Fibroblast of the aortic adventitia (primary cell): ENCODE results near the gene MARCHF10. TPM values are rescaled to one million over a fixed set of nuclear protein-coding genes. Genes with fewer than 3 reads are reported as not detected.

Source experiments
- DNase-seq: peaks from one replicate; pipeline ENCODE4 v3.0.0-alpha.2; 2010; ENCODE audit warnings: low read depth
- H3K4me3 ChIP-seq: 2 replicates; pipeline ENCODE4 v1.5.1; 2011; ENCODE audit warnings: low read depth, mild to moderate bottlenecking, control low read depth, low read length, moderate library complexity
- CTCF ChIP-seq: IDR thresholded peaks from 2 replicates; pipeline ENCODE4 v1.5.1; 2011; ENCODE audit warnings: mild to moderate bottlenecking, low read length, control low read depth, inconsistent platforms; ENCODE audit not compliant: insufficient read depth
- total RNA-seq: library from RNA; depleted of rRNA; stranded (reverse); fragments of >200 nt; gene quantifications from 2 replicates; pipeline ENCODE4 v1.2.3, GENCODE V29; 2012; ENCODE audit warnings: low replicate concordance

MARCHF10 gene
- total RNA-seq, 1 donor: 0.09 TPM

GRCh38 chr17:62722625-62723024 lies 85.5 kb downstream of the MARCHF10 start:
- no peak for DNase-seq
- no peak overlapping the region for H3K4me3 ChIP-seq
- no peak for TF ChIP-seq CTCF

GRCh38 chr17:62720126-62720850 lies 87.8 kb downstream of the MARCHF10 start:
- no peak for DNase-seq
- peak; percentile 38 for TF ChIP-seq CTCF
- no peak overlapping the region for H3K4me3 ChIP-seq

GRCh38 chr17:62719586-62719985 lies 88.5 kb downstream of the MARCHF10 start:
- H3K4me3 ChIP-seq: no peak overlapping the region
- DNase-seq: no peak
- no peak for TF ChIP-seq CTCF

GRCh38 chr17:62718429-62718828 lies 89.7 kb downstream of the MARCHF10 start:
- H3K4me3 ChIP-seq: no peak overlapping the region
- TF ChIP-seq CTCF: no peak
- DNase-seq: peak; percentile 46

- no peak for DNase-seq
- TF ChIP-seq CTCF: no peak
- H3K4me3 ChIP-seq: no peak overlapping the region
These were observed 90.2 kb downstream of the MARCHF10 start for GRCh38 chr17:62717889-62718288.

- no peak for DNase-seq
- no peak overlapping the region for H3K4me3 ChIP-seq
- no peak for TF ChIP-seq CTCF
These were observed 90.6 kb downstream of the MARCHF10 start for GRCh38 chr17:62717589-62717855.
